ENCODE measurements around the gene HOXC13.

The HOXC13 gene

GRCh38 chr12:53938326-53939140 is at the start of gene HOXC13:
HOXC13 (plus strand) TSS chr12:53938831; CDS start chr12:53938907, 76 bp downstream.
- DNase-seq, result peak; percentile 98

DNA sequence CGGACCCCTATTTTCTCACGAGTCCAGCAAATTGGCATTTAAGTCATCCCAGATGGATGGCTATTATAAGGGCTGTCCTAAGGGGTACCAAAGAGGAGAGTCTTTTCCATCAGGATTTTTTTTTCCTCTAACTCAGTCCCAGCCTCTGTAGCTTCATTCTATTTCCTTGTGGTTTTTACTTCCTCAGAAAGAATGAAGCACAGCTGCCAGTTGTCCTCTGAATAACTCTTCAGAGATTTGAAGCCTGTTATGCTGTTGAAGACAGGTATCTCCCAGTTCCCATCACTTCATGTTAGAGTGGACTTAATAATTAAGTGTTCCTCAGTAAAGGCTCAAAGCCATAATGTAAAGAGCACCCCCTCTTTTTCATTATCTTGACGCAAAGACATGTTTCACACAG is 48.5 kb upstream of the HOXC13 start:
- DNase-seq, result no peak

GRCh38 chr12:53892762-53893395 is 45.8 kb upstream of the HOXC13 start:
- no peak for DNase-seq

DNA sequence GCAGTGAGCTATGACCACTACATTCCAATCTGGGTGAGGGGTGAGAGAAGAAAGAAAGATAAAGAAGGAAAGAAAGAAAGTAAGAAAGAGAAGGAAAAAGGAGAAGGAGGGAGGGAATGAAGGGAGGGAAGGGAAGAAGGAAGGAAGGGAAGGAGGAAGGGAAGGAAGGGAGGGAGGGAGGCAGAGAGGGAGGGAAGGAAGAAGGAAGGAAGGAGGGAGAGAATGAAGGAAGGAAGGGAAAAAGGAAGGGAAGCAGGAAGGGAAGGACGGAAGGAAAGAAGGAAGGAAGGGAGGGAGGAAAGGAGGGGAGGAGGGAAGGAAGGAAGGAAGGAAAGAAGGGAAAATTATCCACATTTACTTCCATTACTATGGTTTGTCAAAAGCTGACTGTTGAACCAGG is 39.4 kb upstream of the HOXC13 start:
- no peak for DNase-seq

DNA sequence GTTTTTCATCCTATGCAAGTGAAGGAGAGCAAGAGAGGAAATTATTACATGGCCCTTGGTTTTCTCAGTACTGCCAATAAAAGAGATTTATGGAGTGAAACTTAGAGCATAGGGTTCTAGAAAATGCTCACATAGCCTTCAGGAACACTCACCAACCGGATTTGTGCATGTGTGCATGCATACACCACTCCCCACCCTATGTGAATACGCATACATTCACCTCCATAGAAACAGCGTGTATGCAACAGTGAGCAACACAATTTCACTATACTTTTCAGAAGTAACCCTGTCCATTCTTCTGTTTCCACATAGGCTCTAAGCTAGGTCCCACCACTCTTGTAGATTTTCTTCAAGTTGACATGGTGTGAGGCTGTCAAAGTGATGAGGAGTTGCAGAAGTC is 31.5 kb upstream of the HOXC13 start:
- DNase-seq, result no peak

GRCh38 chr12:53916788-53917655 is 21.6 kb upstream of the HOXC13 start:
- no peak for DNase-seq

- no peak for DNase-seq
These were observed 13.9 kb upstream of the HOXC13 start for GRCh38 chr12:53924521-53925405.

- DNase-seq, result no peak
These were observed 11.2 kb upstream of the HOXC13 start for GRCh38 chr12:53927220-53928029.

DNA sequence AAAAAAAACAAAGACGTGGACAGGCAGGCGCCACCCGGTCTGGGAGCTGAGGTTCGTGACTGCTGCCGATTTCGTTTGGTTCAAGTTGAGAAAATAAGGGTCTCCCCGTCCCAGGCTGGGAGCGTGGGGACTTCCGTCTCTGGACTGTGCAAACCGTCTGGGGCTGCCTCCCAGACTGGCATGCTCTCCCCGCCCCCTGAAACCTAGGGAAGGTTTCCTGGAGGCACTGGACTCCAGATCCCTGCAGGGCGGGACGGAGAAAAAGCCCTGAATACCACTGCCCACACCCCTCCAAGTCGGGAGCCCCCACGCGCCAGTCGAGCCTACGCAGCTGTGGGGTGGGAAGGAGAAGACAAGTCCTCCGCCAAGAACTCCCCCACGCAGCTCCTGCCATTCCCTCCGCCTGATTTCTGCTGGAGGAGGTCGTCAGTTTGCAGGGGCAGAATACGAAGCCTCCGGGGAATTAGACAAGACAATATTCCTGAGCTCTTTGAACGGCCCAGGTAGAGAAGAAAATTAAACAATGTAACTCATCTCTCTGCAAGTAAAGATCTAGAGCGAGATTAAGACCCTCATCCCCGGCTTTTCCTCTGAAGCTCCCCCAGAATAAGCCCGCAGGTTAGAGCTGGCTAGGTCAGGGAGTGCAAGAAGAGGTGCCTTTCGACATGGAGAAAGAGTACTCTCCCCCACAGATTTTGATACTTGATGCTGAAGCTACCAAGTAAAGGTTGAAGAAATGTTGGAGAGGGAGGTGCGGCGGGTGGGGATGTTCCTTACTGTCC is 10.4 kb upstream of the HOXC13 start:
- DNase-seq, result no peak

DNA sequence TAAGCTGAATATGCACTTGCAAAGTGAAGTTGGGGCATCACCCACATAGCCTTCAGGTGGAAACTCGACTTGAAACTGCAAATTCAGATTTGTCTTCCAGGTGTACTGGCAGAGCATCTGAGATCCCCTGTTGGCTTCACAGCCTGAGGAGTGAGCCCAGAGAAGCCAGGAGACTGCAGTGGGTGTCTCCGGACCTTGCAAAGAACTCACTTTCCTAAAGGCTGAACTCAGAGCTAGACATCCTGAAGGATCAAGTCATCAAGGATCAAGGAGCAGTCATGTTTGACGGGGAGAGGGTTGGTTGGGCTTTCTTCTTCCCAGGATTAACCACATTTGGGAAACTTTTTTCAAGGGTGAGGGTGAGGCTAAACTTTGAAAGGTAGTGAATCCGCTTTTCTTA is 9.1 kb upstream of the HOXC13 start:
- no peak for DNase-seq

DNA sequence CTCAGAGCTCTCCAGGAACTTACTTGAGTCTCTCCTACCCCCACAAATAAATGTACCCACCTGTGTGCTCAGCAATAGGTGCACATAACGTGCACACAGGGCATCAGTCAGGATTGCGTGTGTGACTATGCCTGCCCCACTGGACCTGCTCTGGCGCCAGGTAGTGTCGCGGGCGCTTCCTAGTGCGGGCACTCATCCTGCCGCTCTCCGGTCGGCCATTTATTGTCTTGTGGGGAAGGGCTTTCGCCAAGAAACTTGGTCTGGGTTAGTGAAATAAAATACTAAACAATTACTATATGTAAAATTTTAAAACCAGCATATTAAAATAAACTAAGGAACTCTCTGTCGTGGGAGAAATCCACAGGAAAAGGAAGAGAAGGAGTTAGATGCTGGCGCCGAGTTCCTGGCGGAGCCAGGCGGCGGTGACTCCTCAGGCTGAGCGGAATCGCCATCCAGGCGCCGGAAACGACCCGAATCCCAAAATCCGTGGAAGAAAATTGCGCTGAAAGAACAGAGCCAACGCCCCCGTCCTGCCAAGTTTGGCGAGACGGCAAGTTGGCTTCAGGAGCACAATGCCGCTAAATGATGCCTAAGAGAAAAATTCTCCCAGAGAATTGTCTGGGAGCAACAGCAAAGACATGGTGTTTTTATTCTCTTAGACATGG is 7.9 kb upstream of the HOXC13 start:
- DNase-seq, result no peak

GRCh38 chr12:53931844-53932581 is 6.6 kb upstream of the HOXC13 start:
- no peak for DNase-seq

GRCh38 chr12:53932915-53933314 is 5.7 kb upstream of the HOXC13 start:
- DNase-seq, result no peak

GRCh38 chr12:53935383-53936341 is 3.0 kb upstream of the HOXC13 start:
- no peak for DNase-seq

- DNase-seq, result no peak
These were observed 1.5 kb upstream of the HOXC13 start for GRCh38 chr12:53937099-53937498.

GRCh38 chr12:53937596-53938325 is 870 bp upstream of the HOXC13 start:
- no peak for DNase-seq
